ENCODE results near the gene KRT74. TPM values are rescaled to one million over a fixed set of nuclear protein-coding genes. Genes with fewer than 3 reads are reported as not detected.
A peak's percentile ranks its signal among the peaks of the same experiment; 100 is the strongest.

The KRT74 gene
- total and polyA plus RNA-seq, 12 donors: not detected

DNA sequence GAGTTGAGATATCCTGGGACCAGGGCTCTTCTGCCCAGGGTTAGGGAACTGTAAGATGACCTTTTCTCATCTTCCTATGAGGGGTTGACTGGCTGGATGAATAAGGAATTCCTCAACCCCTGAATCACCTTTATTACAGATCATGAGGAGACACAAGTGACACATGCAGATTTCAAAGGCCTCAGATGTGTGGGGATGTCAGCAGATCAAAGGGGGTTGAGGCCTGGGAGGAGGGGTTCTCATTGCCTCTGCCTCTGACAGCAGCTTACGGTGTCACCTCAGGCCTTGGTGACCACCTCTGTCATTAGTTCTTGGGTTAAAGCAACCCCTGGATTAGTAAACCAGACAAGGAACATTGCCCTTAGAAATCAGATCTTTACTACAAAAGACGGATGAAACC lies 29.7 kb upstream of the KRT74 start:
- no peak for DNase-seq
- peaks cover 28% of the 10 kb centered on the region for H3K27me3 ChIP-seq
- intact Hi-C loops (cut with DNase I): no loop called here
- no peaks in the 10 kb centered on the region for H3K36me3 ChIP-seq (replicated peaks in 1 of 2)
- WGBS, 4 donors: 61 to 97% (median 92%) methylated on average over 2 of the region's 2 CpGs
- TF ChIP-seq POLR2A (IDR thresholded peaks at IDR 0.05): no peak
- no peak for TF ChIP-seq CTCF (IDR thresholded peaks at IDR 0.05)
- H3K4me1 ChIP-seq (replicated peaks in 1 of 2): no peaks in the 10 kb centered on the region
- H3K27ac ChIP-seq: no peak overlapping the region
- H3K4me3 ChIP-seq: no peak overlapping the region
- no peaks in the 10 kb centered on the region for H3K9me3 ChIP-seq (replicated peaks in 1 of 3)

DNA sequence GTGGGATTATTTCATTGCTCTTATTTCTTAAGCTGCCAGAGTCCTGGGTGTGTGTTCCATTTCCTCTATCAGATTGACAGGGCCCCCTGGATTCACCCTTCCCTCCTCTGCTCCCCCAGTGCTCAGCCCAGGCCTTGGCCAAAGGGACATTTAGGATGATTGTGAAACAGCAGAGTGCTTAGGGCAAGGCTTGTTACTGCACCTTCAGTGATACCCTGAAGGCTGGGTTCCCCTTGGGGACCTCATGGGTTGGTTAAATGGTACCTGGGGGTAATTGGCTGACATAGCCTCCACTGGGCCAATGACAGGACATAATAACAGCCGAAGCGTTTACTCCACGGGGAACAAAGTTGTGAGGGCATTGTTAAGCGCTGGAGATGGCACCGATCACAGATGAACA lies 28.9 kb upstream of the KRT74 start:
- 81 to 92% (median 90%) methylated on average over 5 of the region's 5 CpGs for WGBS, 4 donors
- peaks cover 28% of the 10 kb centered on the region for H3K27me3 ChIP-seq
- no peak for TF ChIP-seq CTCF (IDR thresholded peaks at IDR 0.05)
- TF ChIP-seq POLR2A (IDR thresholded peaks at IDR 0.05): no peak
- no peaks in the 10 kb centered on the region for H3K4me1 ChIP-seq (replicated peaks in 1 of 2)
- no peaks in the 10 kb centered on the region for H3K9me3 ChIP-seq (replicated peaks in 1 of 3)
- peak in 1 of 7 donors; percentile 6 for DNase-seq
- H3K4me3 ChIP-seq: no peak overlapping the region
- intact Hi-C loops (cut with DNase I): no loop called here
- no peaks in the 10 kb centered on the region for H3K36me3 ChIP-seq (replicated peaks in 1 of 2)
- H3K27ac ChIP-seq: no peak overlapping the region

DNA sequence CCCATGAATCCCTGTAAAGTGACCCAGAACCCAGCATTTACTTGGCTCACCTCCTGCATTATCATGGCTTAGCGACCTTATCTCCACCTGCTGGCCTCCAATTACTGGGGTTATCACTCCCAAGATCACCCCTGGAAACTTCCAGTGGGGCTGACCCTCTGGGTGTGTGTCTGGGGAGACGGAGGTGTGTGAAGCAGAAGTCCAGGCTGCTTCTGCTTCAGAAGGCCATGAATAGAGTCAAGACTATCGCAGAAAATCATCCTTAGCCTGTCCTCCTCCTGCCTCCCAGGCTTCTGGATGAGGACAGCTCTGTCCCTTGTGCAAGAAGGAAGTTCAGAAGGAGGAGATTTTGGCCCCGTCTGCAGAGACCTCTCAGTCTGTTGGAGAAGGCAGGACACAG lies 28.0 kb upstream of the KRT74 start:
- WGBS, 4 donors: 54 to 72% (median 70%) methylated on average over 3 to 4 of the region's 4 CpGs
- DNase-seq: peak in 1 of 7 donors; percentile 2
- Histone ChIP-seq H3K27ac (no peak overlapping the region), H3K4me1 (replicated peaks in 1 of 2) (no peaks in the 10 kb centered on the region), H3K36me3 (replicated peaks in 1 of 2) (no peaks in the 10 kb centered on the region), H3K9me3 (replicated peaks in 1 of 3) (no peaks in the 10 kb centered on the region), H3K4me3 (no peak overlapping the region), H3K27me3 (peaks cover 28% of the 10 kb centered on the region)
- intact Hi-C loops (cut with DNase I): no loop called here
- no peak for TF ChIP-seq POLR2A (IDR thresholded peaks at IDR 0.05)
- no peak for TF ChIP-seq CTCF (IDR thresholded peaks at IDR 0.05)

DNA sequence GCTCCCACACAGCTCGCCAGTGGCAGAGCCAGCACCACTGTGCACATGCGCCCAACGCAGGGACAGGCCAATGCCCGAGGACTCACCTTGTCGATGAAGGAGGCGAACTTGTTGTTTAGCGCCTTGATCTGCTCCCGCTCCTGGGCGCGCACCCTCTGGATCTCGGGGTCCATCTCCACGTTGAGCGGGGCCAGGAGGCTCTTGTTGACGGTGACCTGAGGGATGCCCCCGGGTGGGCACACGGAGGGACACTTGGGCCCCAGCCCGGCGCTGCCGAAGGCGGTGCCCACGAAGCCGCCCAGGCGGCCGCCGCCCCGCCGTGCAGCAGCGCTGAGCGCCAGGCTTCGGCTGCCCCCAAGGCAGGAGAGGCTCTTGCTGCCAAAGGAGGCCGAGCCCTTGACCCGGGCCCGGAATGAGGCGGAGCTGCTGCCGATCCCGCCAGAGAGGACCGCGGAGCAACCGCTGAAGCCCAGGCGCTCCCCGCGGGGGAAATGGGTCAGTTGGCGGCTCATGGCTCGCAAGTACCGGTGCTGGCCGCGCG lies 27.4 kb upstream of the KRT74 start, which contains the start of gene KRT72:
KRT72 (minus strand) TSS at position 523 of the 541 bp plus-strand sequence; CDS start at position 512, 11 bp downstream.
- Histone ChIP-seq H3K4me1 (replicated peaks in 1 of 2) (no peaks in the 10 kb centered on the region), H3K4me3 (no peak within 1 kb of the TSS), H3K9me3 (replicated peaks in 1 of 3) (no peaks in the 10 kb centered on the region), H3K27ac (no peak within 1 kb of the TSS), H3K27me3 (peaks cover 28% of the 10 kb centered on the region), H3K36me3 (replicated peaks in 1 of 2) (no peaks in the 10 kb centered on the region)
- peak in 1 of 7 donors; percentile 8 for DNase-seq
- intact Hi-C loops (cut with DNase I): no loop called here
- TF ChIP-seq POLR2A (IDR thresholded peaks at IDR 0.05) (no peak), CTCF (IDR thresholded peaks at IDR 0.05) (no peak)
- 21 to 51% (median 37%) methylated on average over 8 to 48 of the region's 48 CpGs for WGBS, 4 donors
